ENCODE results near the gene CCR5. TPM values are rescaled to one million over a fixed set of nuclear protein-coding genes. Genes with fewer than 3 reads are reported as not detected.
"Not testable (repeated sequence)": the region's sequence is repeated elsewhere in the genome, so short reads cannot be mapped to it uniquely, and the experiment has no call there.

Gene CCR5
- total RNA-seq, 1 donor from 2014 or later: 0.22 TPM

- peaks cover 15% of the 10 kb centered on the region for H3K27me3 Mint-ChIP-seq
- H3K36me3 Mint-ChIP-seq: no peaks in the 10 kb centered on the region
- no peaks in the 10 kb centered on the region for H3K4me1 Mint-ChIP-seq (ENCODE audit: unreplicated experiment)
- no peak overlapping the region for H3K27ac Mint-ChIP-seq
- no peaks in the 10 kb centered on the region for H3K9me3 Mint-ChIP-seq
- no peak for TF ChIP-seq CTCF (conservative IDR thresholded peaks at IDR 0.05)
- H3K4me3 Mint-ChIP-seq: no peak overlapping the region
- no peak for DNase-seq (ENCODE audit: extremely low spot score, unreplicated experiment)
Observed at GRCh38 chr3:46399557-46399956, 28.8 kb downstream of the CCR5 start.

GRCh38 chr3:46400000-46400734 lies 29.4 kb downstream of the CCR5 start:
- Mint-ChIP-seq H3K9me3 (no peaks in the 10 kb centered on the region), H3K27ac (no peak overlapping the region), H3K4me1 (ENCODE audit: unreplicated experiment) (no peaks in the 10 kb centered on the region), H3K27me3 (peaks cover 10% of the 10 kb centered on the region), H3K36me3 (no peaks in the 10 kb centered on the region), H3K4me3 (no peak overlapping the region)
- DNase-seq (ENCODE audit: extremely low spot score, unreplicated experiment): no peak
- TF ChIP-seq CTCF (conservative IDR thresholded peaks at IDR 0.05): no peak

- DNase-seq (ENCODE audit: extremely low spot score, unreplicated experiment): no peak
- Mint-ChIP-seq H3K36me3 (no peaks in the 10 kb centered on the region), H3K27me3 (peaks cover 9% of the 10 kb centered on the region), H3K9me3 (no peaks in the 10 kb centered on the region), H3K27ac (no peak overlapping the region), H3K4me1 (ENCODE audit: unreplicated experiment) (peaks cover 6% of the 10 kb centered on the region), H3K4me3 (no peak overlapping the region)
- no peak for TF ChIP-seq CTCF (conservative IDR thresholded peaks at IDR 0.05)
Observed at GRCh38 chr3:46400846-46401245, 30.1 kb downstream of the CCR5 start.

GRCh38 chr3:46401579-46401978 lies 30.8 kb downstream of the CCR5 start:
- Mint-ChIP-seq H3K27me3 (peaks cover 10% of the 10 kb centered on the region), H3K4me1 (ENCODE audit: unreplicated experiment) (peaks cover 6% of the 10 kb centered on the region), H3K36me3 (no peaks in the 10 kb centered on the region), H3K4me3 (no peak overlapping the region), H3K27ac (no peak overlapping the region), H3K9me3 (no peaks in the 10 kb centered on the region)
- no peak for DNase-seq (ENCODE audit: extremely low spot score, unreplicated experiment)
- TF ChIP-seq CTCF (conservative IDR thresholded peaks at IDR 0.05): no peak

- H3K36me3 Mint-ChIP-seq; H3K4me1 Mint-ChIP-seq (ENCODE audit: unreplicated experiment); DNase-seq (ENCODE audit: extremely low spot score, unreplicated experiment); H3K27ac Mint-ChIP-seq; H3K9me3 Mint-ChIP-seq; H3K4me3 Mint-ChIP-seq: not testable (repeated sequence)
- peaks cover 10% of the 10 kb centered on the region for H3K27me3 Mint-ChIP-seq
Observed at GRCh38 chr3:46402902-46403301, 32.2 kb downstream of the CCR5 start.

GRCh38 chr3:46405301-46406019 lies 34.7 kb downstream of the CCR5 start:
- Mint-ChIP-seq H3K9me3 (no peaks in the 10 kb centered on the region), H3K36me3 (no peaks in the 10 kb centered on the region), H3K4me1 (ENCODE audit: unreplicated experiment) (peaks cover 6% of the 10 kb centered on the region), H3K4me3 (no peak overlapping the region), H3K27ac (no peak overlapping the region), H3K27me3 (peaks cover 10% of the 10 kb centered on the region)
- no peak for DNase-seq (ENCODE audit: extremely low spot score, unreplicated experiment)
- no peak for TF ChIP-seq CTCF (conservative IDR thresholded peaks at IDR 0.05)

All from type B pancreatic cell (in vitro differentiated cells).